Measurements from ENCODE around the gene VAX1. TPM values are rescaled to one million over a fixed set of nuclear protein-coding genes. Genes with fewer than 3 reads are reported as not detected.

The VAX1 gene
- total RNA-seq, 3 donors from 2014 or later = not detected

DNA sequence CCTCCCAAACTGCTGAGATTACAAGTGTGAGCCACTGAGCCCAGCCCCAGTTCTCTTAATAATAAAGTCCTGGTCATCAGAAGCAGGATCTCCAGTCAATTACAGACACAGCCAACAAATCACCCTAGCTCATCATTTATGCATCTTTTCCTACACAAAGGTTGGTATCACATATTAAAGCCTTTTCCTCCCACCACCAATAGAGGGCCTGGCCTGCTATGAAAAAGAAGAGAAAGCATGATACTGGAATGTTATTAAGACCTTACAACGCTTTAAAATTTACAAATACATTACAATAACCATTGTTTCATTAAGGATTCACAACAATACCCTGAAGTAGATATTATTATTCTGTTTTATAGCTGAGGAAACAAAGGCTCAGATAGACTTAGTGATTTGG lies 25.9 kb downstream of the VAX1 start:
- Histone ChIP-seq H3K4me1 (ENCODE audit: low read depth) (no peaks in the 10 kb centered on the region), H3K9me3 (no peaks in the 10 kb centered on the region), H3K36me3 (ENCODE audit: low read depth) (no peaks in the 10 kb centered on the region), H3K4me3 (no peak overlapping the region)
- TF ChIP-seq CTCF (IDR thresholded peaks at IDR 0.05) = no peak
- intact Hi-C loops (cut with DNase I, micrococcal nuclease) = no loop called here
- no peak for DNase-seq
- no peak for ATAC-seq

DNA sequence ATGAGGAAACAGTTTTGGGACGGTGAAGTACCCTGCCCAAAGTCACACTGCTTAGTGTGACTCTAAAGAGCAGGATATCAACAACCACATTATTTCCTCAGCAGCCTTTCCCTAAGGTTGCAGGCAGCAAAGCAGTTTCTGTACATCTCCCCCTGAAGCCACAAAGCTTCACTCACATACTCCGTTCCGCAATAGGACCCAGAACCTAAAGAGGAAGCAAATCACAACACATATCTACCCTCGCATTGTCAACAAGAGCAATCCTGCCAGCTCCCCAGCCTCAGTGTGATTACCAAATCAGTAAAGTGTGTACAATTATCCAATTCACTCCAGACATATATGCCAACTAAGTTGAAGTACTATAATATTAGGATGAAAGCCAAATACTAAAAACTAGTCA lies 30.8 kb downstream of the VAX1 start:
- DNase-seq (no peak), ATAC-seq (no peak)
- Histone ChIP-seq H3K4me1 (ENCODE audit: low read depth) (no peaks in the 10 kb centered on the region), H3K9me3 (no peaks in the 10 kb centered on the region), H3K36me3 (ENCODE audit: low read depth) (no peaks in the 10 kb centered on the region), H3K4me3 (no peak overlapping the region)
- intact Hi-C loops (cut with DNase I, micrococcal nuclease) = no loop called here
- no peak for TF ChIP-seq CTCF (IDR thresholded peaks at IDR 0.05)

DNA sequence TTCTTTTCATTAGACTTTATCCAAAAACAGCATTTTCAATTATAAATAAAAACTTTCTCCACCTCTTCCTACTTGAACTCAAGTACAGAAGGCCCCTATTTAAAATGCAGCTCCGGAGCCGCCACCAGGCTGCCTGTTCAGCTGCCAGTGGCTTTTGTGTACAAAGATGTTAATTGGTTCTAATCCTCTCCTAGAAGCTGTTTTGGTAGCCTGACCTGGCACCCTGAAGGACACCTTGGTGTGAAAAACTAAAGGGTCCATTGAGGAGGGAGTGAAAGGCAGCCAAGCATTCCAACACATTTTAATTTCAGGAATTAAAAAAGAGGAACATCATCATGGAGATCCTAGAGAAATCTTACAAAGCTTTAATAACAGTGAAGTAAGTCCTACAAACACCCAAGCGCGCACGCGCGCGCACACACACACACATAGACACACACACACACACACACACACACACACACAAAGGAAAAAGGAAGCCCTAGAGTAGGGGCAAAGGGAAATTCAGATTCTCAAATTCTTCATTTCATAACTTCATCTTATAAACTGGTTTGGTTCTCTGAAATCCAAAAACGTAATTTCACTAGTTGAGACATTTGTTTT lies 41.4 kb downstream of the VAX1 start:
- no peaks in the 10 kb centered on the region for H3K4me1 ChIP-seq (ENCODE audit: low read depth)
- intact Hi-C loops (cut with DNase I, micrococcal nuclease) = no loop called here
- DNase-seq (no peak), ATAC-seq (no peak)
- H3K9me3 ChIP-seq = no peaks in the 10 kb centered on the region
- no peak overlapping the region for H3K4me3 ChIP-seq
- H3K36me3 ChIP-seq (ENCODE audit: low read depth) = no peaks in the 10 kb centered on the region
- TF ChIP-seq CTCF (IDR thresholded peaks at IDR 0.05) = no peak

- Histone ChIP-seq H3K36me3 (ENCODE audit: low read depth) (no peaks in the 10 kb centered on the region), H3K4me1 (ENCODE audit: low read depth) (no peaks in the 10 kb centered on the region), H3K4me3 (no peak overlapping the region), H3K9me3 (no peaks in the 10 kb centered on the region)
- intact Hi-C loops (cut with DNase I, micrococcal nuclease) = no loop called here
- DNase-seq (no peak), ATAC-seq (no peak)
- TF ChIP-seq CTCF (IDR thresholded peaks at IDR 0.05) = no peak
These were observed 43.2 kb downstream of the VAX1 start for GRCh38 chr10:117094856-117095255.

GRCh38 chr10:117092386-117092785 lies 45.7 kb downstream of the VAX1 start:
- Histone ChIP-seq H3K9me3 (no peaks in the 10 kb centered on the region), H3K36me3 (ENCODE audit: low read depth) (no peaks in the 10 kb centered on the region), H3K4me1 (ENCODE audit: low read depth) (no peaks in the 10 kb centered on the region), H3K4me3 (no peak overlapping the region)
- no peak for DNase-seq
- TF ChIP-seq CTCF (IDR thresholded peaks at IDR 0.05) = no peak
- intact Hi-C loops (cut with DNase I, micrococcal nuclease) = no loop called here
- ATAC-seq = no peak

GRCh38 chr10:117090834-117091233 lies 47.2 kb downstream of the VAX1 start:
- Histone ChIP-seq H3K9me3 (no peaks in the 10 kb centered on the region), H3K4me1 (ENCODE audit: low read depth) (no peaks in the 10 kb centered on the region), H3K4me3 (no peak overlapping the region), H3K36me3 (ENCODE audit: low read depth) (no peaks in the 10 kb centered on the region)
- no peak for DNase-seq
- ATAC-seq = no peak
- intact Hi-C loops (cut with DNase I, micrococcal nuclease) = no loop called here
- no peak for TF ChIP-seq CTCF (IDR thresholded peaks at IDR 0.05)
